K562 (cell line): ENCODE results near the gene COX11.

Experiments
- ATF7 ChIP-seq: fragments of 450-650 bp; IDR thresholded peaks from 2 replicates; pipeline ENCODE4 v1.7.1; 2014; ENCODE audit warnings: mild to moderate bottlenecking, moderate library complexity
- CEBPB ChIP-seq: fragments of 450-650 bp; IDR thresholded peaks from 2 replicates; pipeline ENCODE4 v1.6.1; 2016; ENCODE audit warnings: missing genetic modification characterization, missing compliant biosample characterization
- CTCF ChIP-seq, 3 experiments: IDR thresholded peaks in 2 of 3; conservative IDR thresholded peaks in 1 of 3; 2 replicates each; pipeline ENCODE4 v1.5.1; 2011 to 2012; ENCODE audit warnings: low read length in 3 of 3, mild to moderate bottlenecking in 3 of 3, control low read depth in 2 of 3, improper control_type of control experiment in 1 of 3, inconsistent platforms in 1 of 3, low read depth in 1 of 3, mixed read lengths in 1 of 3, moderate library complexity in 1 of 3; ENCODE audit not compliant: insufficient read depth in 2 of 3
- FOXM1 ChIP-seq, 2 experiments: fragments of 450-650 bp in 1 of 2; sonication (generic) in 1 of 2; formaldehyde crosslinking in 1 of 2; IDR thresholded peaks; 2 replicates each; pipeline versions ENCODE4 v1.6.1 to v1.9.0; 2017 to 2022; ENCODE audit warnings: low read depth in 2 of 2, mild to moderate bottlenecking in 2 of 2, missing genetic modification reagents in 1 of 2, moderate library complexity in 1 of 2
- GABPA ChIP-seq: fragments of 200-800 bp; sonication (Bioruptor generic); conservative IDR thresholded peaks from 2 replicates; pipeline ENCODE4 v1.6.1; 2016; ENCODE audit warnings: low read depth, missing genetic modification characterization, missing compliant biosample characterization
- HMGXB4 ChIP-seq: sonication (generic); formaldehyde crosslinking; IDR thresholded peaks from 2 replicates; pipeline ENCODE4 v1.8.1; 2023; ENCODE audit warnings: mild to moderate bottlenecking, missing genetic modification reagents
- RCOR1 ChIP-seq, 2 experiments: IDR thresholded peaks; 2 replicates each; pipeline ENCODE4 v1.6.1; 2012; ENCODE audit warnings: low read depth in 2 of 2, low read length in 2 of 2, borderline replicate concordance in 1 of 2, improper control_type of control experiment in 1 of 2

- TF ChIP-seq ATF7 = no peak
- TF ChIP-seq CTCF (IDR thresholded peaks at IDR 0.05 in 2 of 3, conservative IDR thresholded peaks at IDR 0.05 in 1 of 3; ENCODE audit: insufficient read depth in 2 of 3, low read depth in 1 of 3, low read length in 3 of 3) = no peak
- no peak for TF ChIP-seq RCOR1 (IDR thresholded peaks at IDR 0.05; ENCODE audit: borderline replicate concordance in 1 of 2, low read depth in 2 of 2, low read length in 2 of 2)
- TF ChIP-seq CEBPB (tag) = no peak
- no peak for TF ChIP-seq FOXM1 (IDR thresholded peaks at IDR 0.05; ENCODE audit: low read depth)
- no peak for TF ChIP-seq FOXM1 (CRISPR knock-in tag; IDR thresholded peaks at IDR 0.05; ENCODE audit: low read depth)
- no peak for TF ChIP-seq GABPA (tag)
- no peak for TF ChIP-seq HMGXB4
These were observed 35.7 kb downstream of the COX11 start for GRCh38 chr17:54932711-54933110.
